ENCODE data around the gene SYT5.

Gene SYT5

GRCh38 chr19:55171440-55171839, 8.6 kb downstream of the SYT5 start:
- no peak overlapping the region for H3K27ac ChIP-seq (ENCODE audit: insufficient read depth, low read length, poor library complexity, severe bottlenecking)
- no peaks in the 10 kb centered on the region for H3K9me3 ChIP-seq (ENCODE audit: control insufficient read depth, low read length)
- DNase-seq, result no peak
- H3K36me3 ChIP-seq (ENCODE audit: control insufficient read depth, insufficient read depth, low read length), result no peaks in the 10 kb centered on the region
- H3K27me3 ChIP-seq (replicated peaks; ENCODE audit: control insufficient read depth, insufficient read depth, low read length, poor library complexity, severe bottlenecking), result peaks cover 37% of the 10 kb centered on the region
- no peak overlapping the region for H3K4me3 ChIP-seq (ENCODE audit: insufficient read depth, low read depth, low read length, poor library complexity, severe bottlenecking)
- H3K4me1 ChIP-seq (ENCODE audit: control insufficient read depth, insufficient read depth, low read length, poor library complexity, severe bottlenecking), result peaks cover 18% of the 10 kb centered on the region

- H3K4me3 ChIP-seq (ENCODE audit: insufficient read depth, low read depth, low read length, poor library complexity, severe bottlenecking), result no peak overlapping the region
- peaks cover 34% of the 10 kb centered on the region for H3K27me3 ChIP-seq (replicated peaks; ENCODE audit: control insufficient read depth, insufficient read depth, low read length, poor library complexity, severe bottlenecking)
- H3K36me3 ChIP-seq (ENCODE audit: control insufficient read depth, insufficient read depth, low read length), result no peaks in the 10 kb centered on the region
- no peaks in the 10 kb centered on the region for H3K9me3 ChIP-seq (ENCODE audit: control insufficient read depth, low read length)
- DNase-seq, result no peak
- H3K27ac ChIP-seq (ENCODE audit: insufficient read depth, low read length, poor library complexity, severe bottlenecking), result no peak overlapping the region
- H3K4me1 ChIP-seq (ENCODE audit: control insufficient read depth, insufficient read depth, low read length, poor library complexity, severe bottlenecking), result peaks cover 19% of the 10 kb centered on the region
These were observed 11.0 kb downstream of the SYT5 start for GRCh38 chr19:55169136-55169535.

- H3K4me3 ChIP-seq (ENCODE audit: insufficient read depth, low read depth, low read length, poor library complexity, severe bottlenecking), result peak within 1 kb of the TSS; percentile 11
- peaks cover 28% of the 10 kb centered on the region for H3K27me3 ChIP-seq (replicated peaks; ENCODE audit: control insufficient read depth, insufficient read depth, low read length, poor library complexity, severe bottlenecking)
These were observed 13.4 kb downstream of the SYT5 start, which contains the start of gene DNAAF3 for GRCh38 chr19:55166530-55167268. TSS of gene DNAAF3 (minus strand) at chr19:55166613. CDS start at chr19:55166413, 200 bp downstream.

GRCh38 chr19:55165952-55166529, 14.0 kb downstream of the SYT5 start:
- Histone ChIP-seq H3K36me3 (ENCODE audit: control insufficient read depth, insufficient read depth, low read length) (no peaks in the 10 kb centered on the region), H3K27ac (ENCODE audit: insufficient read depth, low read length, poor library complexity, severe bottlenecking) (no peak overlapping the region), H3K27me3 (replicated peaks; ENCODE audit: control insufficient read depth, insufficient read depth, low read length, poor library complexity, severe bottlenecking) (peaks cover 35% of the 10 kb centered on the region), H3K9me3 (ENCODE audit: control insufficient read depth, low read length) (no peaks in the 10 kb centered on the region), H3K4me3 (ENCODE audit: insufficient read depth, low read depth, low read length, poor library complexity, severe bottlenecking) (peak overlapping the region; percentile 11), H3K4me1 (ENCODE audit: control insufficient read depth, insufficient read depth, low read length, poor library complexity, severe bottlenecking) (peaks cover 11% of the 10 kb centered on the region)
- no peak for DNase-seq

More at GRCh38 chr19:55166530-55167268, 13.4 kb downstream of the SYT5 start, which contains the start of gene DNAAF3:
- no peaks in the 10 kb centered on the region for H3K9me3 ChIP-seq (ENCODE audit: control insufficient read depth, low read length)
- DNase-seq, result peak; percentile 15 to 47 (median 30)
- no peak within 1 kb of the TSS for H3K27ac ChIP-seq (ENCODE audit: insufficient read depth, low read length, poor library complexity, severe bottlenecking)
- H3K4me1 ChIP-seq (ENCODE audit: control insufficient read depth, insufficient read depth, low read length, poor library complexity, severe bottlenecking), result peaks cover 11% of the 10 kb centered on the region
- no peaks in the 10 kb centered on the region for H3K36me3 ChIP-seq (ENCODE audit: control insufficient read depth, insufficient read depth, low read length)

- H3K4me1 ChIP-seq (ENCODE audit: control insufficient read depth, insufficient read depth, low read length, poor library complexity, severe bottlenecking), result peaks cover 9% of the 10 kb centered on the region
- H3K9me3 ChIP-seq (ENCODE audit: control insufficient read depth, low read length), result no peaks in the 10 kb centered on the region
- peaks cover 54% of the 10 kb centered on the region for H3K27me3 ChIP-seq (replicated peaks; ENCODE audit: control insufficient read depth, insufficient read depth, low read length, poor library complexity, severe bottlenecking)
- H3K4me3 ChIP-seq (ENCODE audit: insufficient read depth, low read depth, low read length, poor library complexity, severe bottlenecking), result no peak overlapping the region
- no peaks in the 10 kb centered on the region for H3K36me3 ChIP-seq (ENCODE audit: control insufficient read depth, insufficient read depth, low read length)
- DNase-seq, result no peak
- no peak overlapping the region for H3K27ac ChIP-seq (ENCODE audit: insufficient read depth, low read length, poor library complexity, severe bottlenecking)
These were observed 18.3 kb downstream of the SYT5 start for GRCh38 chr19:55161571-55162322.

- H3K4me1 ChIP-seq (ENCODE audit: control insufficient read depth, insufficient read depth, low read length, poor library complexity, severe bottlenecking), result peaks cover 4% of the 10 kb centered on the region
- DNase-seq, result no peak
- H3K4me3 ChIP-seq (ENCODE audit: insufficient read depth, low read depth, low read length, poor library complexity, severe bottlenecking), result no peak overlapping the region
- peaks cover 54% of the 10 kb centered on the region for H3K27me3 ChIP-seq (replicated peaks; ENCODE audit: control insufficient read depth, insufficient read depth, low read length, poor library complexity, severe bottlenecking)
- no peaks in the 10 kb centered on the region for H3K36me3 ChIP-seq (ENCODE audit: control insufficient read depth, insufficient read depth, low read length)
- H3K27ac ChIP-seq (ENCODE audit: insufficient read depth, low read length, poor library complexity, severe bottlenecking), result no peak overlapping the region
- no peaks in the 10 kb centered on the region for H3K9me3 ChIP-seq (ENCODE audit: control insufficient read depth, low read length)
These were observed 19.1 kb downstream of the SYT5 start for GRCh38 chr19:55160986-55161365.

GRCh38 chr19:55160128-55160985, 19.7 kb downstream of the SYT5 start:
- Histone ChIP-seq H3K36me3 (ENCODE audit: control insufficient read depth, insufficient read depth, low read length) (no peaks in the 10 kb centered on the region), H3K27ac (ENCODE audit: insufficient read depth, low read length, poor library complexity, severe bottlenecking) (no peak overlapping the region), H3K27me3 (replicated peaks; ENCODE audit: control insufficient read depth, insufficient read depth, low read length, poor library complexity, severe bottlenecking) (peaks cover 49% of the 10 kb centered on the region), H3K4me1 (ENCODE audit: control insufficient read depth, insufficient read depth, low read length, poor library complexity, severe bottlenecking) (peaks cover 3% of the 10 kb centered on the region), H3K4me3 (ENCODE audit: insufficient read depth, low read depth, low read length, poor library complexity, severe bottlenecking) (no peak overlapping the region), H3K9me3 (ENCODE audit: control insufficient read depth, low read length) (no peaks in the 10 kb centered on the region)
- DNase-seq, result peak; percentile 69 to 74 (median 72)

- Histone ChIP-seq H3K4me3 (ENCODE audit: insufficient read depth, low read depth, low read length, poor library complexity, severe bottlenecking) (no peak overlapping the region), H3K4me1 (ENCODE audit: control insufficient read depth, insufficient read depth, low read length, poor library complexity, severe bottlenecking) (peaks cover 4% of the 10 kb centered on the region), H3K27ac (ENCODE audit: insufficient read depth, low read length, poor library complexity, severe bottlenecking) (no peak overlapping the region), H3K9me3 (ENCODE audit: control insufficient read depth, low read length) (no peaks in the 10 kb centered on the region), H3K27me3 (replicated peaks; ENCODE audit: control insufficient read depth, insufficient read depth, low read length, poor library complexity, severe bottlenecking) (peaks cover 48% of the 10 kb centered on the region), H3K36me3 (ENCODE audit: control insufficient read depth, insufficient read depth, low read length) (no peaks in the 10 kb centered on the region)
- no peak for DNase-seq
These were observed 21.0 kb downstream of the SYT5 start for GRCh38 chr19:55158848-55159749.

GRCh38 chr19:55158423-55158822, 21.7 kb downstream of the SYT5 start:
- Histone ChIP-seq H3K4me3 (ENCODE audit: insufficient read depth, low read depth, low read length, poor library complexity, severe bottlenecking) (no peak overlapping the region), H3K27ac (ENCODE audit: insufficient read depth, low read length, poor library complexity, severe bottlenecking) (no peak overlapping the region), H3K36me3 (ENCODE audit: control insufficient read depth, insufficient read depth, low read length) (no peaks in the 10 kb centered on the region), H3K4me1 (ENCODE audit: control insufficient read depth, insufficient read depth, low read length, poor library complexity, severe bottlenecking) (peaks cover 11% of the 10 kb centered on the region), H3K27me3 (replicated peaks; ENCODE audit: control insufficient read depth, insufficient read depth, low read length, poor library complexity, severe bottlenecking) (peaks cover 44% of the 10 kb centered on the region), H3K9me3 (ENCODE audit: control insufficient read depth, low read length) (no peaks in the 10 kb centered on the region)
- no peak for DNase-seq
